ENCODE data around the gene CCSER1. TPM values are rescaled to one million over a fixed set of nuclear protein-coding genes. Genes with fewer than 3 reads are reported as not detected.

The CCSER1 gene
- total RNA-seq, 1 donor, result 0.43 TPM

GRCh38 chr4:90757534-90758060 is 630.4 kb downstream of the CCSER1 start:
- no peak for DNase-seq (ENCODE audit: low read depth)
- H3K4me3 ChIP-seq (ENCODE audit: low read depth, low read length), result no peak overlapping the region
- no peak for TF ChIP-seq CTCF (IDR thresholded peaks at IDR 0.05; ENCODE audit: insufficient read depth, low read depth, low read length)

- TF ChIP-seq CTCF (IDR thresholded peaks at IDR 0.05; ENCODE audit: insufficient read depth, low read depth, low read length), result no peak
- DNase-seq (ENCODE audit: low read depth), result no peak
- H3K4me3 ChIP-seq (ENCODE audit: low read depth, low read length), result no peak overlapping the region
Observed at GRCh38 chr4:90760059-90760458, 632.9 kb downstream of the CCSER1 start.

- TF ChIP-seq CTCF (IDR thresholded peaks at IDR 0.05; ENCODE audit: insufficient read depth, low read depth, low read length), result no peak
- DNase-seq (ENCODE audit: low read depth), result no peak
- H3K4me3 ChIP-seq (ENCODE audit: low read depth, low read length), result no peak overlapping the region
Observed at GRCh38 chr4:90766837-90767236, 639.6 kb downstream of the CCSER1 start.

GRCh38 chr4:90769251-90769650 is 642.1 kb downstream of the CCSER1 start:
- DNase-seq (ENCODE audit: low read depth), result no peak
- H3K4me3 ChIP-seq (ENCODE audit: low read depth, low read length), result no peak overlapping the region
- no peak for TF ChIP-seq CTCF (IDR thresholded peaks at IDR 0.05; ENCODE audit: insufficient read depth, low read depth, low read length)

- DNase-seq (ENCODE audit: low read depth), result no peak
- no peak overlapping the region for H3K4me3 ChIP-seq (ENCODE audit: low read depth, low read length)
- no peak for TF ChIP-seq CTCF (IDR thresholded peaks at IDR 0.05; ENCODE audit: insufficient read depth, low read depth, low read length)
Observed at GRCh38 chr4:90780193-90780592, 653.0 kb downstream of the CCSER1 start.

- H3K4me3 ChIP-seq (ENCODE audit: low read depth, low read length), result no peak overlapping the region
Observed at GRCh38 chr4:90786602-90787001, 659.4 kb downstream of the CCSER1 start.

More at GRCh38 chr4:90786602-90787001, 659.4 kb downstream of the CCSER1 start:
- no peak for DNase-seq (ENCODE audit: low read depth)
- TF ChIP-seq CTCF (IDR thresholded peaks at IDR 0.05; ENCODE audit: insufficient read depth, low read depth, low read length), result no peak

Measured in fibroblast of villous mesenchyme (primary cell).